Astrocyte (in vitro differentiated cells and primary cell): ENCODE measurements around the gene CHAC1.

Source experiments
- CTCF ChIP-seq: IDR thresholded peaks from 2 replicates; pipeline ENCODE4 v1.5.1; 2011; ENCODE audit warnings: low read depth, mild to moderate bottlenecking, inconsistent platforms, low read length, moderate library complexity; ENCODE audit not compliant: insufficient read depth
- EZH2 ChIP-seq: IDR thresholded peaks from 2 replicates; pipeline ENCODE4 v1.6.1; 2012; ENCODE audit warnings: mild to moderate bottlenecking, low read length, inconsistent platforms; ENCODE audit not compliant: insufficient read depth

GRCh38 chr15:40940296-40940801 is 12.9 kb upstream of the CHAC1 start:
- TF ChIP-seq CTCF (no peak), EZH2 (no peak)
